ENCODE measurements around the gene SLC25A27.

Gene SLC25A27

GRCh38 chr6:46648869-46649492, 3.8 kb upstream of the SLC25A27 start (continued):
- TF ChIP-seq ZNF211 (tag by site-specific recombination; IDR thresholded peaks at IDR 0.05; ENCODE audit: low read depth) (no peak), ZNF645 (tag by site-specific recombination; IDR thresholded peaks at IDR 0.05) (no peak), REPIN1 (tag by site-specific recombination; IDR thresholded peaks at IDR 0.05; ENCODE audit: low read depth) (no peak), ZNF157 (tag by site-specific recombination; IDR thresholded peaks at IDR 0.05) (no peak), PRDM1 (tag by site-specific recombination; IDR thresholded peaks at IDR 0.05) (peak; percentile 50), RBAK (tag by site-specific recombination; IDR thresholded peaks at IDR 0.05) (no peak), TSHZ1 (tag by site-specific recombination; IDR thresholded peaks at IDR 0.05; ENCODE audit: borderline replicate concordance) (peak; percentile 22; the same call in 1 of the 2 replicates), ZNF843 (tag by site-specific recombination; IDR thresholded peaks at IDR 0.05) (no peak), ZNF366 (tag by site-specific recombination; conservative IDR thresholded peaks at IDR 0.05) (peak; percentile 80), ZSCAN23 (tag by site-specific recombination; IDR thresholded peaks at IDR 0.05) (no peak), WT1 (tag by site-specific recombination; IDR thresholded peaks at IDR 0.05) (no peak), OSR2 (tag by site-specific recombination; IDR thresholded peaks at IDR 0.05) (peak; percentile 71), ZNF600 (tag by site-specific recombination; IDR thresholded peaks at IDR 0.05) (peak; percentile 50; the same call in 1 of the 2 replicates), ZNF830 (tag by site-specific recombination; IDR thresholded peaks at IDR 0.05; ENCODE audit: low read depth) (no peak), ZFP41 (tag by site-specific recombination; IDR thresholded peaks at IDR 0.05; ENCODE audit: borderline replicate concordance) (no peak), ZSCAN30 (tag by site-specific recombination; IDR thresholded peaks at IDR 0.05) (no peak), ZNF624 (tag by site-specific recombination; IDR thresholded peaks at IDR 0.05) (no peak), ZNF175 (tag by site-specific recombination; IDR thresholded peaks at IDR 0.05) (no peak)
- TF ChIP-seq, protein P1, sequence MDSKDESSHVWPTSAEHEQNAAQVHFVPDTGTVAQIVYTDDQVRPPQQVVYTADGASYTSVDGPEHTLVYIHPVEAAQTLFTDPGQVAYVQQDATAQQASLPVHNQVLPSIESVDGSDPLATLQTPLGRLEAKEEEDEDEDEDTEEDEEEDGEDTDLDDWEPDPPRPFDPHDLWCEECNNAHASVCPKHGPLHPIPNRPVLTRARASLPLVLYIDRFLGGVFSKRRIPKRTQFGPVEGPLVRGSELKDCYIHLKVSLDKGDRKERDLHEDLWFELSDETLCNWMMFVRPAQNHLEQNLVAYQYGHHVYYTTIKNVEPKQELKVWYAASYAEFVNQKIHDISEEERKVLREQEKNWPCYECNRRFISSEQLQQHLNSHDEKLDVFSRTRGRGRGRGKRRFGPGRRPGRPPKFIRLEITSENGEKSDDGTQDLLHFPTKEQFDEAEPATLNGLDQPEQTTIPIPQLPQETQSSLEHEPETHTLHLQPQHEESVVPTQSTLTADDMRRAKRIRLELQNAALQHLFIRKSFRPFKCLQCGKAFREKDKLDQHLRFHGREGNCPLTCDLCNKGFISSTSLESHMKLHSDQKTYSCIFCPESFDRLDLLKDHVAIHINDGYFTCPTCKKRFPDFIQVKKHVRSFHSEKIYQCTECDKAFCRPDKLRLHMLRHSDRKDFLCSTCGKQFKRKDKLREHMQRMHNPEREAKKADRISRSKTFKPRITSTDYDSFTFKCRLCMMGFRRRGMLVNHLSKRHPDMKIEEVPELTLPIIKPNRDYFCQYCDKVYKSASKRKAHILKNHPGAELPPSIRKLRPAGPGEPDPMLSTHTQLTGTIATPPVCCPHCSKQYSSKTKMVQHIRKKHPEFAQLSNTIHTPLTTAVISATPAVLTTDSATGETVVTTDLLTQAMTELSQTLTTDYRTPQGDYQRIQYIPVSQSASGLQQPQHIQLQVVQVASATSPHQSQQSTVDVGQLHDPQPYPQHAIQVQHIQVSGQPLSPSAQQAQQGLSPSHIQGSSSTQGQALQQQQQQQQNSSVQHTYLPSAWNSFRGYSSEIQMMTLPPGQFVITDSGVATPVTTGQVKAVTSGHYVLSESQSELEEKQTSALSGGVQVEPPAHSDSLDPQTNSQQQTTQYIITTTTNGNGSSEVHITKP (tag by site-specific recombination; IDR thresholded peaks at IDR 0.05) = peak; percentile 26; the same call in 1 of the 2 replicates

GRCh38 chr6:46651006-46651405, 1.8 kb upstream of the SLC25A27 start:
- Histone ChIP-seq H3K9me3 (ENCODE audit: control insufficient read depth, insufficient read depth, low read depth, low read length) (no peaks in the 10 kb centered on the region), H3K4me3 (ENCODE audit: low read depth, low read length) (peak overlapping the region; percentile 78), H3K27ac (ENCODE audit: extremely low read depth, low read depth, low read length) (no peak overlapping the region), H3K36me3 (ENCODE audit: control insufficient read depth in 2 of 2, insufficient read depth in 1 of 2, low read length in 2 of 2) (peaks cover 0 to under 1% of the 10 kb centered on the region in 2 experiments; a peak in 1 of 3 replicates), H3K4me1 (ENCODE audit: control insufficient read depth, insufficient read depth, low read length) (peaks cover 17% of the 10 kb centered on the region; the same call in 1 of the 2 replicates)
- TF ChIP-seq ZNF664 (tag by site-specific recombination; IDR thresholded peaks at IDR 0.05) = peak; percentile 62; the same call in 1 of the 2 replicates
- peak; percentile 45; the same call in 1 of the 2 replicates for TF ChIP-seq PRDM6 (tag by site-specific recombination; IDR thresholded peaks at IDR 0.05)
- TF ChIP-seq REST (tag by site-specific recombination; IDR thresholded peaks at IDR 0.05) = no peak
- TF ChIP-seq ZBTB21 (tag by site-specific recombination; IDR thresholded peaks at IDR 0.05) = peak; percentile 43; the same call in 1 of the 2 replicates
- TF ChIP-seq ZSCAN16 (tag by site-specific recombination; IDR thresholded peaks at IDR 0.05) = no peak
- CTCF ChIA-PET = no interaction called here
- POLR2A ChIA-PET = no interaction called here
